B cell (primary cell): ENCODE data around the gene ANKRD29. TPM values are rescaled to one million over a fixed set of nuclear protein-coding genes. Genes with fewer than 3 reads are reported as not detected.

ENCODE experiments used
- ATAC-seq: fragments of 200-7000 bp; cut with Tn5 transposase; one replicate; pipeline ENCODE4 v1.10.0; 2021; ENCODE audit warnings: low read depth, mild to moderate bottlenecking, moderate number of reproducible peaks, moderate library complexity
- CTCF ChIA-PET: fragments of 350-600 bp; sonication (Branson Sonifier 250); formaldehyde crosslinking; loops from one replicate; lab custom pipeline; 2021; ENCODE audit warnings: antibody characterized with exemption, inconsistent platforms; lab: Charles Lee
- POLR2A ChIA-PET: fragments of 350-600 bp; sonication (Branson Sonifier 250); formaldehyde crosslinking; loops from one replicate; lab custom pipeline; 2021; ENCODE audit warnings: antibody characterized with exemption; lab: Charles Lee
- DNase-seq: peaks from one replicate; pipeline ENCODE4 v3.0.0; 2013
- H2AFZ ChIP-seq: 2 replicates; pipeline ENCODE4 v1.6.1; 2012; ENCODE audit warnings: mild to moderate bottlenecking, low read depth, low read length; ENCODE audit not compliant: insufficient read depth, poor library complexity, severe bottlenecking
- H3K27ac ChIP-seq, 2 donors: 1 replicate in 1 of 2; 2 replicates in 1 of 2; pipeline ENCODE4 v1.5.1; 2012 to 2013; ENCODE audit warnings: low read length in 2 of 2, mild to moderate bottlenecking in 2 of 2, moderate library complexity in 1 of 2
- H3K27me3 ChIP-seq, 4 experiments: fragments of 200-600 bp in 1 of 4; sonication (generic) in 1 of 4; replicated peaks in 1 of 4; 1 replicate in 2 of 4; 2 replicates in 2 of 4; pipeline versions ENCODE4 v1.6.1 to v1.7.0; 2013 to 2016; ENCODE audit warnings: low read length in 3 of 4, mild to moderate bottlenecking in 2 of 4, mixed read lengths in 1 of 4, moderate library complexity in 1 of 4; ENCODE audit not compliant: insufficient read depth in 4 of 4, control insufficient read depth in 3 of 4; ENCODE audit errors: control extremely low read depth in 1 of 4
- H3K36me3 ChIP-seq, 2 experiments: replicated peaks in 1 of 2; 1 replicate in 1 of 2; 2 replicates in 1 of 2; pipeline versions ENCODE4 v1.6.1 to v1.7.1; 2013; ENCODE audit warnings: low read length in 1 of 2; ENCODE audit not compliant: insufficient read depth in 2 of 2, control insufficient read depth in 1 of 2; ENCODE audit errors: control extremely low read depth in 1 of 2, extremely low read depth in 1 of 2
- H3K4me1 ChIP-seq, 2 donors: fragments of 200-600 bp in 1 of 2; sonication (generic) in 1 of 2; 1 replicate in 1 of 2; 2 replicates in 1 of 2; pipeline versions ENCODE4 v1.5.1 to v1.6.1; 2013 to 2017; ENCODE audit warnings: low read length in 2 of 2; ENCODE audit not compliant: control insufficient read depth in 2 of 2, insufficient read depth in 2 of 2
- H3K4me2 ChIP-seq: replicated peaks from 2 replicates; pipeline ENCODE3; 2012; ENCODE audit warnings: mild to moderate bottlenecking, low read depth, low read length; ENCODE audit not compliant: poor library complexity, severe bottlenecking
- H3K4me3 ChIP-seq, 5 experiments: fragments of 200-600 bp in 1 of 5; sonication (generic) in 1 of 5; 1 replicate in 3 of 5; 2 replicates in 2 of 5; pipeline versions ENCODE4 v1.5.1 to v1.7.0; 2011 to 2016; ENCODE audit warnings: low read length in 4 of 5, mild to moderate bottlenecking in 4 of 5, low read depth in 2 of 5, control low read depth in 1 of 5, moderate library complexity in 1 of 5; ENCODE audit not compliant: insufficient read depth in 1 of 5; ENCODE audit errors: control extremely low read depth in 1 of 5, extremely low read depth in 1 of 5
- H3K79me2 ChIP-seq: fragments of 200-600 bp; sonication (generic); one replicate; pipeline ENCODE4 v1.6.0; 2016; ENCODE audit warnings: low read length; ENCODE audit not compliant: control insufficient read depth, insufficient read depth
- H3K9ac ChIP-seq: fragments of 200-600 bp; sonication (generic); 2 replicates; pipeline ENCODE4 v1.6.1; 2017; ENCODE audit warnings: mild to moderate bottlenecking, low read length, moderate library complexity
- H3K9me3 ChIP-seq, 3 donors: one replicate each; pipeline versions ENCODE4 v1.6.1 to v1.7.1; 2013; ENCODE audit warnings: low read length in 2 of 3; ENCODE audit not compliant: control insufficient read depth in 2 of 3, insufficient read depth in 1 of 3; ENCODE audit errors: control extremely low read depth in 1 of 3
- H4K20me1 ChIP-seq: 2 replicates; pipeline ENCODE4 v1.6.0; 2012; ENCODE audit warnings: mild to moderate bottlenecking, low read length; ENCODE audit not compliant: insufficient read depth, control insufficient read depth, poor library complexity, severe bottlenecking
- H3K27ac Mint-ChIP-seq: one replicate; pipeline ENCODE4 v1.8.0; 2021; ENCODE audit warnings: mixed read lengths
- H3K27me3 Mint-ChIP-seq: one replicate; pipeline ENCODE4 v1.8.0; 2021; ENCODE audit warnings: mixed read lengths
- H3K4me1 Mint-ChIP-seq: one replicate; pipeline ENCODE4 v1.8.0; 2021; ENCODE audit warnings: mixed read lengths
- H3K4me3 Mint-ChIP-seq: one replicate; pipeline ENCODE4 v1.8.0; 2021; ENCODE audit warnings: mixed read lengths
- H3K9me3 Mint-ChIP-seq: one replicate; pipeline ENCODE4 v1.8.0; 2022; ENCODE audit warnings: mixed read lengths; ENCODE audit not compliant: insufficient read depth
- CTCF ChIP-seq: fragments of 200-600 bp; IDR thresholded peaks from one replicate; pipeline ENCODE4 v1.8.0; 2022; ENCODE audit warnings: antibody characterized with exemption, mild to moderate bottlenecking
- EZH2 ChIP-seq: IDR thresholded peaks from 2 replicates; pipeline ENCODE4 v1.6.1; 2012; ENCODE audit warnings: borderline replicate concordance, low read depth, mild to moderate bottlenecking, moderate library complexity, low read length; ENCODE audit not compliant: insufficient read depth, poor library complexity, severe bottlenecking
- WGBS: methylation state at CpG from one replicate; pipeline ENCODE4 v1.1.5; 2013; ENCODE audit warnings: missing lambda C conversion rate; ENCODE audit not compliant: insufficient coverage; 5-methylcytosine and 5-hydroxymethylcytosine counted together
- intact Hi-C: fragments of 100-400 bp; cut with micrococcal nuclease; formaldehyde crosslinking; loops from one replicate; pipeline ENCODE4 v1.10.0; 2022
- polyA plus RNA-seq: library from polyadenylated mRNA; depleted of rRNA; stranded (reverse); fragments of >200 nt; gene quantifications from 2 replicates; pipeline ENCODE4 v1.2.3, GENCODE V29; 2012
- total RNA-seq, 2 donors: library from RNA; stranded (reverse); fragments of 120-200 nt in 1 of 2; gene quantifications; 1 replicate in 1 of 2; 2 replicates in 1 of 2; pipeline versions ENCODE4 v1.2.3 to v1.2.4, GENCODE V29; 2013 to 2022

Gene ANKRD29
- total and polyA plus RNA-seq, 2 donors (not counting 1 experiment from before 2014, with no cell fraction given): not detected

- TF ChIP-seq EZH2 (no peak), CTCF (no peak)
- Histone ChIP-seq H3K79me2 (no peaks in the 10 kb centered on the region), H3K4me2 (no peak overlapping the region), H3K4me3 (no peak overlapping the region), H2AFZ (no peak overlapping the region), H3K9ac (no peak overlapping the region), H3K27ac (no peak overlapping the region), H3K9me3 (peaks cover 0 to 5% (median 0%) of the 10 kb centered on the region in 3 donors), H3K36me3 (no peaks in the 10 kb centered on the region), H3K4me1 (no peaks in the 10 kb centered on the region), H4K20me1 (no peaks in the 10 kb centered on the region), H3K27me3 (peaks cover 0 to 6% (median 3%) of the 10 kb centered on the region in 4 experiments)
- no peak overlapping the region for H3K27ac Mint-ChIP-seq
- DNase-seq (no peak), ATAC-seq (no peak)
- POLR2A ChIA-PET: no interaction called here
- peaks cover 30% of the 10 kb centered on the region for H3K27me3 Mint-ChIP-seq
- intact Hi-C loops: no loop called here
- H3K9me3 Mint-ChIP-seq: no peaks in the 10 kb centered on the region
- WGBS: no CpG with 5 or more reads among the region's 1 CpG
- H3K4me3 Mint-ChIP-seq: no peak overlapping the region
- H3K4me1 Mint-ChIP-seq: peaks cover 2% of the 10 kb centered on the region
- CTCF ChIA-PET: no interaction called here
Observed at GRCh38 chr18:23711426-23711825, 48.7 kb upstream of the ANKRD29 start.

GRCh38 chr18:23710946-23711345, 48.2 kb upstream of the ANKRD29 start:
- Histone ChIP-seq H3K36me3 (no peaks in the 10 kb centered on the region), H3K79me2 (no peaks in the 10 kb centered on the region), H3K9me3 (peaks cover 0 to 5% (median 0%) of the 10 kb centered on the region in 3 donors), H3K9ac (no peak overlapping the region), H3K4me3 (no peak overlapping the region), H3K27ac (no peak overlapping the region), H4K20me1 (no peaks in the 10 kb centered on the region), H3K4me1 (no peaks in the 10 kb centered on the region), H3K27me3 (peaks cover 0 to 6% (median 3%) of the 10 kb centered on the region in 4 experiments), H3K4me2 (no peak overlapping the region), H2AFZ (no peak overlapping the region)
- ChIA-PET POLR2A (no interaction called here), CTCF (no interaction called here)
- no peak overlapping the region for H3K27ac Mint-ChIP-seq
- peaks cover 2% of the 10 kb centered on the region for H3K4me1 Mint-ChIP-seq
- WGBS: no CpG with 5 or more reads among the region's 1 CpG
- no peak overlapping the region for H3K4me3 Mint-ChIP-seq
- intact Hi-C loops: no loop called here
- no peak for TF ChIP-seq CTCF
- no peak for TF ChIP-seq EZH2
- H3K9me3 Mint-ChIP-seq: no peaks in the 10 kb centered on the region
- H3K27me3 Mint-ChIP-seq: peaks cover 30% of the 10 kb centered on the region
- no peak for DNase-seq
- no peak for ATAC-seq
